Measurements from ENCODE around the gene MEIS1.

Gene MEIS1

GRCh38 chr2:66432801-66433694, 1.9 kb upstream of the MEIS1 start:
- TF ChIP-seq, protein P1, sequence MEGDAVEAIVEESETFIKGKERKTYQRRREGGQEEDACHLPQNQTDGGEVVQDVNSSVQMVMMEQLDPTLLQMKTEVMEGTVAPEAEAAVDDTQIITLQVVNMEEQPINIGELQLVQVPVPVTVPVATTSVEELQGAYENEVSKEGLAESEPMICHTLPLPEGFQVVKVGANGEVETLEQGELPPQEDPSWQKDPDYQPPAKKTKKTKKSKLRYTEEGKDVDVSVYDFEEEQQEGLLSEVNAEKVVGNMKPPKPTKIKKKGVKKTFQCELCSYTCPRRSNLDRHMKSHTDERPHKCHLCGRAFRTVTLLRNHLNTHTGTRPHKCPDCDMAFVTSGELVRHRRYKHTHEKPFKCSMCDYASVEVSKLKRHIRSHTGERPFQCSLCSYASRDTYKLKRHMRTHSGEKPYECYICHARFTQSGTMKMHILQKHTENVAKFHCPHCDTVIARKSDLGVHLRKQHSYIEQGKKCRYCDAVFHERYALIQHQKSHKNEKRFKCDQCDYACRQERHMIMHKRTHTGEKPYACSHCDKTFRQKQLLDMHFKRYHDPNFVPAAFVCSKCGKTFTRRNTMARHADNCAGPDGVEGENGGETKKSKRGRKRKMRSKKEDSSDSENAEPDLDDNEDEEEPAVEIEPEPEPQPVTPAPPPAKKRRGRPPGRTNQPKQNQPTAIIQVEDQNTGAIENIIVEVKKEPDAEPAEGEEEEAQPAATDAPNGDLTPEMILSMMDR (IDR thresholded peaks at IDR 0.05; ENCODE audit: low read depth, low read length): no peak
- peak overlapping the region; percentile 74 for H3K4me3 ChIP-seq (ENCODE audit: low read depth, low read length)

GRCh38 chr2:66433695-66433944, 1.3 kb upstream of the MEIS1 start:
- peak overlapping the region; percentile 74 for H3K4me3 ChIP-seq (ENCODE audit: low read depth, low read length)
- TF ChIP-seq, protein P1 (IDR thresholded peaks at IDR 0.05; ENCODE audit: low read depth, low read length): no peak

GRCh38 chr2:66433945-66434678, 813 bp upstream of the MEIS1 start:
- peak overlapping the region; percentile 74 for H3K4me3 ChIP-seq (ENCODE audit: low read depth, low read length)
- TF ChIP-seq, protein P1 (IDR thresholded peaks at IDR 0.05; ENCODE audit: low read depth, low read length): no peak

GRCh38 chr2:66435549-66435875, 587 bp downstream of the MEIS1 start:
- TF ChIP-seq, protein P1 (IDR thresholded peaks at IDR 0.05; ENCODE audit: low read depth, low read length): no peak
- peak overlapping the region; percentile 74 for H3K4me3 ChIP-seq (ENCODE audit: low read depth, low read length)

DNA sequence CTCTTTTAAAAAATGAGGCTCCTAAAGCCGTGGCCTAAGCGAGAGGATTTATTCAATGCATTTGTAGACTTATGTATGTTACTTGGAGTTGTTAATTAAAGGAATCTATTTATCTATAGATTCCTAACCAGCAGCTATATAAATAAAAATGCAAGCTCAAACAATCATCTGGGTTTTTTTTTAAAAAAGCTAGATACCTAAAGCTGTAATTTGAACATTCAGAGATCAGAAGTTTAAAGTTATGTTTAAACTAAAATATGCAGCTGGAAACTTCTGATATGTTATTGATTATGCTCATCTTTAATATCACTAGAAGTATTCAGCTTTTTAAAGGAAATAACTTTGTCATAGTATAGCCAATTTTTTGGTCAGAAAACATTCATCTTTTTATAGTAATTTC, 1.0 kb downstream of the MEIS1 start:
- peak overlapping the region; percentile 74 for H3K4me3 ChIP-seq (ENCODE audit: low read depth, low read length)
- TF ChIP-seq, protein P1 (IDR thresholded peaks at IDR 0.05; ENCODE audit: low read depth, low read length): no peak

- peak overlapping the region; percentile 74 for H3K4me3 ChIP-seq (ENCODE audit: low read depth, low read length)
- TF ChIP-seq, protein P1 (IDR thresholded peaks at IDR 0.05; ENCODE audit: low read depth, low read length): no peak
These were observed 1.7 kb downstream of the MEIS1 start for GRCh38 chr2:66436581-66437001.

- peak overlapping the region; percentile 74 for H3K4me3 ChIP-seq (ENCODE audit: low read depth, low read length)
These were observed 2.3 kb downstream of the MEIS1 start for GRCh38 chr2:66437109-66437690.

More at GRCh38 chr2:66437109-66437690, 2.3 kb downstream of the MEIS1 start:
- TF ChIP-seq, protein P1 (IDR thresholded peaks at IDR 0.05; ENCODE audit: low read depth, low read length): no peak

All from WI38 (cell line).